HG02642 (cell line): ENCODE results near the gene CACNA1H.
"Not testable (repeated sequence)": the region's sequence is repeated elsewhere in the genome, so short reads cannot be mapped to it uniquely, and the experiment has no call there.

Source experiments
- ATAC-seq: cut with Tn5 transposase; IDR thresholded peaks from one replicate; pipeline ENCODE4 v1.9.1; 2021; ENCODE audit warnings: mild to moderate bottlenecking; ENCODE audit not compliant: unreplicated experiment, poor library complexity

Gene CACNA1H

DNA sequence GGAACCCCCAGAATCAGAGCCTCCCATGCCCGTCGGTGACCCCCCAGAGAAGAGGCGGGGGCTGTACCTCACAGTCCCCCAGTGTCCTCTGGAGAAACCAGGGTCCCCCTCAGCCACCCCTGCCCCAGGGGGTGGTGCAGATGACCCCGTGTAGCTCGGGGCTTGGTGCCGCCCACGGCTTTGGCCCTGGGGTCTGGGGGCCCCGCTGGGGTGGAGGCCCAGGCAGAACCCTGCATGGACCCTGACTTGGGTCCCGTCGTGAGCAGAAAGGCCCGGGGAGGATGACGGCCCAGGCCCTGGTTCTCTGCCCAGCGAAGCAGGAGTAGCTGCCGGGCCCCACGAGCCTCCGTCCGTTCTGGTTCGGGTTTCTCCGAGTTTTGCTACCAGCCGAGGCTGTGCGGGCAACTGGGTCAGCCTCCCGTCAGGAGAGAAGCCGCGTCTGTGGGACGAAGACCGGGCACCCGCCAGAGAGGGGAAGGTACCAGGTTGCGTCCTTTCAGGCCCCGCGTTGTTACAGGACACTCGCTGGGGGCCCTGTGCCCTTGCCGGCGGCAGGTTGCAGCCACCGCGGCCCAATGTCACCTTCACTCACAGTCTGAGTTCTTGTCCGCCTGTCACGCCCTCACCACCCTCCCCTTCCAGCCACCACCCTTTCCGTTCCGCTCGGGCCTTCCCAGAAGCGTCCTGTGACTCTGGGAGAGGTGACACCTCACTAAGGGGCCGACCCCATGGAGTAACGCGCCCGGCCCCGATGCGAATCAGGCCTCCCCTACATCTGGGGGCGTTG lies 68.1 kb downstream of the CACNA1H start:
- no peak for ATAC-seq

DNA sequence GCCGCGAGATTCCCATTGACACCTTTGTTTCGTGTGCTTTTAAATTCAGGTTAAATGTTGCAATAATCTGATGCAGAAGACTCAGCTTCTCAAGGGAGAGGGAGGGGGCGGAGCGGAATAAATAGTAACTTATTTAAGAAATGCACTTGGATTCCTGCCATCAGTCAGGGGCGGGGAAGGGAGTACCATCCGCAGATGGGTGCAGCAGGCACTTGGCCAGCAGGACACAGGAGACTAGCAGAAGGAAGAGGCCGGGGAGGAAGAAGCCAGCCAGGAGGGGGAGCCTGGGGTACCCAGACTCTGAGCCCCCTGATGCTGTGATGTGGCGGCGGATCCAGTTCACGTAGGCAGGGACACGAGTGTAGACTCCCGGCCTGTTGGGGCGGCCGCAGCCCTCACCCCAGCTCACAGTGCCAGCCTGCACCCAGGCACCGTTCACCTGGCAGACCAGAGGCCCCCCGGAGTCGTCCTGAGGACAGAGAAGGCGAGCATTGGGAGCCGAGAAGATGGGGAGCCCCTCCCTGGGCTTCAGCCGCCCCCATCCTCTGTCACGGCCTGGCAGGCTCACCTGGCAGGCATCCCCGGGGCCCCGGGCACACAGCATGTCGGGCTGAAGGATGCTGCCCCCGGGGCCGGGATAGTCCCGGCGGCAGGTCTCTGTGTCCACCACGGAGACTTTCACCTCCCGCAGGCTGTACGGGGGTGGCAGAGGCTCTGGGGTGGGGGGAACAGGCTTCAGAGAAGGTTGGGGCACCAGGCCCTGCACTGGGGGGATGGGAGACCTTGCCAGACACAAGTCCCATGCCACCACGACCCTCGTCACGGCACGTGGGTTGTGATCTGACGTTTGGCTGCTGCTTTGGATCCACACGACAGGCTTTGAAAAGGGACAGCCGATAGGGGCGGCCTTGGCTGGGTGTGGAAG lies 69.0 kb downstream of the CACNA1H start:
- no peak for ATAC-seq

DNA sequence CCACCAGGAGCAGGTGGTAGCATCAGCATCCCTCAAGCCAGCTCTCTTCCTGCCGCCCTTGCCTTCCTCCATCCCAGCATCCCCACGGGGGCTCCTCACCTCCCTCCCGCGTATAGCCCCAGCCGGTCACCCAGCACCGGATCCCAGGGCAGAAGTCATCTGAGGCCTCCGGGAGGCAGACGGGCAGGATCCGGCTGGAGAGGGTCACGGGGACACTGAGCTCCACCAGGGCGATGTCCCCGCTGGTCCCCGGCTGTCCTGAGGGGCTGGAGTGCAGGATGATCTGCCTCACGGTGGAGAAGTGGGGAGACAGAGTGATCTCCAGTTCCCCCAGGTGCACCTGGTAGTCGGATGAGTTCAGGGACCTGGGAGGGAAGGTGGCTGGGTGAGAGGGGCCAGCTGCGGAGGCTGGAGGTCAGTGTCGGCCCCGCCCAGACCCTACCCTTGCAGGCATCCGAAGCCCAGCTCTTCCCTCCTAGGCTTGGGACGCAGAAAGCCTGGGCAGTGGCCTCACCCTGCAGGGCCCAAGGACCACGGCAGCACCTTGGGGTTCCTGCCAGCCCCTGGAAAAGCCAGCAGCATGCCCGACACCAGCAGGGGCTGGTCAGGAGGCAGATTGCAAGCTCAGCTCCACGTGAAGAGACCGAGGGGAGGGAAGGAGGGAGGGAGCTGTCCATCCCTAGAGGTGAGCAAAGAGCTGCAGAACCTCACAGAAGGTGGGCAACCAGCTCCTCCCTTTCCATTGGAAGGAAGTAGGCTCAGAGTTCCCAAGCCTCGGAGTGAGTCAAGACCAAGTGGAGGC lies 69.8 kb downstream of the CACNA1H start:
- no peak for ATAC-seq

DNA sequence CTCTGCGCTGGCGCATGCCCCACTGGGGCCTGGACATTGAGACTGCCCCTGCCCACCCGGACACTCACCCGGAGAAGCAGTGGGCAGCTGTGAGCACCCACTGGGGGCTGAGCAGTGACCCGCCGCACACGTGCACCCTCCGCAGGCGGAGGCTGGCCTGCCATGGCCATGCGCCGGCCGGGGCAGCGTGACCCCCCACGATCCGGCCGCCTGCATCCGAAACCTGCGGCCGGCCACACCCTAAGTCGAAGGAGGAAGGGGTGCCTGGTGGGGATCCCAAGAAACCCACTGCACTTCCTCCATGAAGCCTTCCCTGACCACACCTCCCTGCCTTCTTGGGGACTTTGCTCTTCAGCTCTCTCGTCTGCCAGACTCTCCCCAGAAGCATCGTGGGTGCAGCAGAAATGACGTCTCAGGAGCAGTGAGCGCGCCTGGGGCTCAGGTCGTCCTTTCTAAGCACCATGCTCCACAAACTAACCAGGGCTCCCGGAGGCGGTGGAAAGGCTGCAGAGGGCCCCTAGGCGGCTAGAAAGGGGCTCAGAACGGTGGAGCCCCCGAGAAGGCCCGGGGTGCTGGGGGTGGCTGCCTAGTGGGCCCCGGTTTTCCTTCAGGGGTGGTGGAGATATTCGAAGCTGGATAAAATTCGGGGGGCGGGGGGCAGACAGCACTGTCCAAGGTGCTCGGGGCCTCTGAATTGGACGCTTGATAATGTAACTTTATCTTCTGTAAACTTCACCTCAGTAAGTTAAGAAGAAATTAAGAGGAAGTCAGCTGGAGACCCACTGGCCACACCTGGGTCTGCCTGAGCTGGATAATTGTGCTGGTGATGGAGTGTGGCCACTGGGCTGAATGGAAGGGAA lies 70.7 kb downstream of the CACNA1H start:
- no peak for ATAC-seq

DNA sequence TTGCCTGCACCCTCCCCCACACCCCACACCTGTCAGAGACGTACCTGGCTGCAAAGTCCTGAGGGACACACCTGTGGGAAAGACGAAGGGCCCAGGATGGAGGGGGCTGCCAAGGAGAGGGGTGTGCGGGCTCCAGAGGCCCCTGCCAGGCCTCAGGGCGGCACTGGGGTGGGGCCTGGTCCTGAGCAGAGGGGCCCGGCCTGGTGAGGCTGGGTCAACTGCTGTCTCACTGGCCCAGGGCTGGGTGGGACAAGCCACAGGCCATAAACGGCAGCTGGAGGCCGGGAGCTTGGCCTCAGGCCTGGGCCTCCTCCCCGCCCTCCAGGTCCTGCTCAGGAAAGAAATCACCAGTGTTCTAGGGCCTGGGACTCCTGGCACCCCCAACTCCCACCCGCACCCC lies 71.7 kb downstream of the CACNA1H start:
- ATAC-seq: no peak

DNA sequence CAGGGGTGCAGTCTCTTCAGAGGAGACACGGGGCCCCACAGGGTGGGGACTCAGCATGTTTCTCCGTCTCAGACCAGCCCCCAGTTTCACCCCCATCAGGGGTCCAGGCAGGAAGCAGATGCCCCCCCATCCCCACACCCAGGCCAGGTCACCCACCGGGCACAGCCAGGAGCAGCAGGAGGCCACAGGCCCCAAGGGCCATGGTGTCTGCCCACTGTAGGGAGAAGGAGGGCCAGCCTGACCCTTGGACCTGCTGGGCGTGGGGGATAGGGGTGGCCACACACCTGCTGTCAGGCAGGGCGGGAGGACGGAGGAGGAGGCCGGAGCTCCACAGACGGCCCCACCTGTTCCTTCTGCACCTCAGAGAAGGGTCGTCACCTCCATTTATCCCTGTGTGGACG lies 72.1 kb downstream of the CACNA1H start, which contains the start of gene TPSG1:
TSS of gene TPSG1 (minus strand) at position 218 of the 401 bp plus-strand sequence. CDS start at position 202, 16 bp downstream.
- ATAC-seq: no peak

DNA sequence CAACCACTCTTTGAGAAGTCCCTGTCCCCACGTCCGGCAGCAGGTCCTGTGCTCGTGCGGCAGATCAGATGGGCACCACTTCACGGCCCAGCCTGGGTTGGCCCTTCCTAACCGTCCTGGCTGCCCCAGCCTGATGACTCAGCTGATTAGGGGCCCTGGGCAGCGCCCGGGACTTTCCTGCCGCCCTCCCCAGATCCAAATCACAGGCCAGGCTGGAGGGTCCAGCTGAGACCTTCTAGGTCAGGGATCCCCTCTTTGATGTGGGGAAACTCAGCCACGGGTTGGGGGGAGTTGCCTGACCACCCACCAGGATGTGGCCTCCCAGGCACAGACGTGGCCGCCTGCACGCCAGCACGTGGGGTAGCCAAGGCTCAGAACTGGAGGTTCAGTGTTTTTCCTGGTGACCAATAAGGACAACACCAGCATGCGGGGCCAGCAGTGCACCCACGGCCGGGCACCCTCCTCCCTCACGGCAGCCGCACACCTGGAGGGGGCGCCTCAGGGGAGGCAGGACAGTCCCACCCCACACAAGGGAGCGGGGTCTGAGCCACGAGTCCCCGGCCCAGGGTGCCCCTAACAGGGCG lies 72.9 kb downstream of the CACNA1H start:
- not testable (repeated sequence) for ATAC-seq

DNA sequence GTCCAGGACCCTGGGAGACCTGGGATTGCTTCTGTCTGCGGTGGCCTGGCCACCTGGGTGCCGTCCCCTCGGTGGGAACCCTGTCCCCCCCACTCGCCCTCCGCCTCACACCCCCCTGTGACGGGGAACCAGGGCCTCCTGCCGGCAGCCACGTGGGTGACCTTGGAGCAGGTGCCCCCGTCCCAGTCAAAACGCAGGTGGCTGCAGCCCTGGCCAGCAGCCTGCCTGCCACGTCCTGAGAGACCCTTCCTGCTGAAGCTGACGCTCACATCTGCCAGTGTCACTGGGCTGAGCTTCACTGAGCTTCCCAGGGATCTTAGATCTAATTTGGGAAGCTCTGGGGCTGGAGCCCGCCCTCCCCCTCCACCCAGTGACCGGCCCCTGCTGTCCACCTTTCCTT lies 73.8 kb downstream of the CACNA1H start:
- not testable (repeated sequence) for ATAC-seq

DNA sequence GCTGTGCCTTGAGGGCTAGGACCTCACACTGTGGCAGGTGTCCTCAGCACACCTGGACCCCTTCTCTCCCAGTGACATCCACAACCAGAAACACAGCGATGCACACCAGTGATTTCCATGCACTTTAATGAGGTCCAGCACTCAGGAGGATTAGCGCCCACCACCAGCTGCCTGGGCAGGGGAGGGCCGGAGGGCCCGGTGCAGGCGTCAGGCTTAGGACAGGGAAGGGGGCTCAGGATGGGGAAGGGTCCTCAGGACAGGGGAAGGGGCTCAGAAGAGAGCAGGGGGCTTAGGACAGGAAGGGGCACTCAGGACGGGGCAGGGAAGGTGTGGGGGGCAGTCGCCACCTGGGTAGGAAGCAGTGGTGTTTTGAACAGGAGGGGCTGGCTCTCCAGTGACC lies 75.3 kb downstream of the CACNA1H start:
- ATAC-seq: not testable (repeated sequence)

DNA sequence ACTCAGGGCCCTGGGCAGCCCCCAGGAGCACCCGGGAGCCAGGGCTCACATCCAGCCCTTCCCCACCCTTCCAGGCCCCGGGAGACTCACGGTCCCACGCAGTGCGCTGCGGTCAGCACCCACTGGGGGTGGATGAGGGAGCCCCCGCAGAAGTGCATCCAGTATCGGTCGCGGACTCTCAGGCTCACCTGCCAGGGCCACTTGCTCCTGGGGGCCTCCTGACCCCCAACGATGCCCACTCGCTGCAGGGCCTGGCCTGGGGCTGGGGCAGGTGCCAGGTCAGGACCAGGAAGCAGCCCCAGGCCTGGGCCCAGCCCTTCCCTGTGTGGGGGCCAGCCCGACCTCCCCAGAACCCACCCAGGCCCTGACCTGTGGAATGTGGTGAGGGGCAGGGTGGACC lies 76.6 kb downstream of the CACNA1H start:
- ATAC-seq: not testable (repeated sequence)

DNA sequence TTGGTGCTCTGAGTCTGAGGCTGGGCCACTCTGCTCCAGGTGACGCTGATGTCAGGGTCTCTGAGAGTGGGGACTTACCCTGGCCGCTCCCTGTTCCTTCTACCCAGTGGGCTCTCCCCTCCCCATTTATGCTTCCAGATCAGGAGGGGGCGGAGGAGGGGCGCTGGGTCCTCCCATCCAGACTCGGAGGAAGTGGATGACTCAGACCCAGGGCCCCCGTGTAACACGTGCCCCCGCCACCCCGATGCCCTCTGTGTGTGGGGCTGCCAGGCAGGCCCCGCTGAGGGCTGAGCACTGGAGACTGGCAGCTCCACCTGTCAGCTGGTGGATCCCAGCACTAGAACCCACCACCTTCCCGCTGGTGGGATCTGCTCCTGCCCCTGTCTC lies 77.2 kb downstream of the CACNA1H start, which contains the start of gene TPSB2:
TSS of gene TPSB2 (minus strand) at position 101 of the 387 bp plus-strand sequence. CDS start 233 bp downstream, outside the sequence.
- ATAC-seq: not testable (repeated sequence)

DNA sequence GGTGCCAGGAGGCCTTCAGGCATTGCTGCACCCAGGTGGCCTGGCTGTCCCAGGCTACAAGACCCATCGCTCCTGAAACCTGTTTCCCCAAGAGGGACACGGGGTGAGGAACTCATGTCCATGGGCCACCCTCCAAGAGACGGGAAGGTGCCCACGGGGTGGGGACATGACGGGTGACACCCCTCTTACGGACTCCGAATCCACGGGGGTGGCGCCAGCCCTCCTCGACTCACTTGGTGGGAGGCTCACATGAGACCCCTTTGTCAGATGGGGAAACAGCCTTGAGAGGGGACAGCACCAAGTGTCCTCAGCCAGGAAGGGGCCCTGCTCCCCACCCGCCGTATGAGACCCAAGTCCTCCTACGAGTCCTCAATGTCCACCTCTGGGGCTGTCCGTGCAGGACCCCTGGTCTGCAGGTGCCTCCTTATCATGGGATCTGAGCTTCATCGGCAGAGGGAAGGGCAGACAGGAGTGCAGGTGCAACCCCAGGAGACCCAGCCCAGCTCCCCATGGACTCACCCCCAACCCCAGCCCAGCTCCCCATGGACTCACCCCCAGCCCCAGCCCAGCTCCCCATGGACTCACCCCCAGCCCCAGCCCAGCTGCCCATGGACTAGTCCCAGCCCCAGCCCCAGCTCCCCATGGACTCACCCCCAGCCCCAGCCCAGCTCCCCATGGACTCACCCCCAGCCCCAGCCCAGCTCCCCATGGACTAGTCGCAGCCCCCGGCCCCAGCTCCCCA lies 77.7 kb downstream of the CACNA1H start:
- ATAC-seq: not testable (repeated sequence)

DNA sequence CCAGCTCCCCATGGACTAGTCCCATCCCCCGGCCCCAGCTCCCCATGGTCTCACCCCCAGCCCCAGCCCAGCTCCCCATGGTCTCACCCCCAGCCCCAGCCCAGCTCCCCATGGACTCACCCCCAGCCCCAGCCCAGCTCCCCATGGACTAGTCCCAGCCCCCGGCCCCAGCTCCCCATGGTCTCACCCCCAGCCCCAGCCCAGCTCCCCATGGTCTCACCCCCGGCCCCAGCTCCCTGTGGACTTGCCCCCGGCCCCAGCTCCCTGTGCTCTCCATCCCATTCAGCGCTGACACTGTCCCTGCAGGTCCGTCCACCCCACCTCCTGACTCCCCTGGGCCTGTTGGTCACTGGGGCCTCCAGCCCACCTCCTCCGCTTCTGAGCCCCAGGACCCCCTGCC lies 78.4 kb downstream of the CACNA1H start:
- not testable (repeated sequence) for ATAC-seq

DNA sequence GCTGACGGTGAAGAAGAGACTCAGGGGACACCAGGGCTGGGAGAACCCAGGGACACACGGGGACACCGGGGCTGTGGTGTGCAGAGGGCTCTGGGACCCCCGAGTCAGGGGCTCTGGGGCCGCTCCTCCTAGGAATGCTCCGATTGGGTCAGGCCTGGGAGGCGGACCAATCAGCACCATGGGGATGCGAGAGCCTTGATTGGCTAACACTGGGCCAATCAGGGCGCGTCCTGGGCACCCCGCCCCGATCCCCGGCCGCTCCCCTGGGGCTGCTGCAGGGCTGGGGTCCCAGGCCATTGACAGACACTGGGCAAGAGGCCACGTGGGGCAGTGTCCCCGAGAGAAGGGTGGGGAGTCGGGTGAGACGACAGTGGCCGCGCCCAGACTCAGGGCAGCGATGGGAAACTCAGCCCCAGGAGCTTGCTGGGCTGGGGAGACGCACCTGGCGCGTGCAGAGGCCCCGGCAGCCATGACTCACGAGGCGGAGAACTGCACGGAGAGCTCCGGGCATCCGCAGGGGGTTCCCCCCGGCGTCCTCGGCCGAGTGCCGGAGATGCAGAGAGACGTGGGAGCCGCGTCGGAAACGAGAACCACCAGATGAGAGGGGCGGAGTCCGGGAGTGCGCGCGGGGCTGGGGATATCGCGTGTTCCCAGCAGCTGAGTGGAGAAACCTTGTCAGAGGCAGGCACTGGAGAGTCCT lies 79.3 kb downstream of the CACNA1H start:
- ATAC-seq: not testable (repeated sequence)

DNA sequence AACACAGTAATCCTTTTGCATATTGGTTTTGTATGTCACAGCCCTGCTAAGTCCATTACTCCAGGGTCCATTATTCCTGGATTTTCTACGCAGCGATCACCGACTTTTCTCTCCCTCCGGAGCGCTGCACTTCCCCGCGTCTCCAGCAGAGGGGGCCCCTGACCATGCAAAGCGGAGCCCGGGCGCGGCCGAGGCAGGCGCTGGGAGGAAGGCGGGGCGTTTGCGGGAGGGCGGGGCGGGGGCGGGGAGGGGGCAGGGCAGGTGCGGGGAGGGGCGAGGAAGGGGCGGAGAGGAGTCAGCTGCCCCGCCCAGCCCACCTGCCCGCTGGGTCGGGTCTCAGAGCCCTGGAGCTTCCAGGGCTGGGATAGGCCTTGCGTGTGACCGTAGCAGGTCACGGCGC lies 83.8 kb downstream of the CACNA1H start:
- ATAC-seq: not testable (repeated sequence)

DNA sequence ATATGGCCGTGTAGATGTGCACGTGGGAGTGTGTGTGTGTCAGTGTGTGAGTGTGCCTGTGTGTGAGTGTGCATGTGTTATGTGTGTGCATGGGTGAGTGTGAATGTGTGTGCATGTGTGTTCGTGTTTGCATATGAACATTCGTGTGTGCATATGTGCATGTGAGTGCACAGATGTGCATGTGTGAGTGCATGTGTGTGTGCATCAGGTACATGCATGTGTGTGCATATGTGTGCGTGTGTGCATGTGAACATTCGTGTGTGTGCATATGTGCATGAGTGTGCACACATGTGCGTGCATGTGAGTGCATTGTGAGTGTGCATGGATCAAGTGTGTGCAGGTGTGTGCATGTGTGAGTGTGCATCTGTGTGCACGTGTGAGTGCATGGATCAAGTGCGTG lies 85.1 kb downstream of the CACNA1H start:
- ATAC-seq: no peak

DNA sequence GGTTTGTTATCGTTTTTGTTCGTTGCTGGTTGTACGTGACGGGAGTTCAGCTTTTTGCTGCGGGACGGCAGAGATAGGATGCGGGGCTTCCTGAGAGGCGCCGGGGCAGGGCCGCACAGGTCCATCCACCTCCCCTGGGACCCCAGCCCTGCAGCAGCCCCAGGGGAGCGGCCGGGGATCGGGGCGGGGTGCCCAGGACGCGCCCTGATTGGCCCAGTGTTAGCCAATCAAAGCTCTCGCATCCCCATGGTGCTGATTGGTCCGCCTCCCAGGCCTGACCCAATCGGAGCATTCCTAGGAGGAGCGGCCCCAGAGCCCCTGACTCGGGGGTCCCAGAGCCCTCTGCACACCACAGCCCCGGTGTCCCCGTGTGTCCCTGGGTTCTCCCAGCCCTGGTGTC lies 86.0 kb downstream of the CACNA1H start:
- ATAC-seq: not testable (repeated sequence)

DNA sequence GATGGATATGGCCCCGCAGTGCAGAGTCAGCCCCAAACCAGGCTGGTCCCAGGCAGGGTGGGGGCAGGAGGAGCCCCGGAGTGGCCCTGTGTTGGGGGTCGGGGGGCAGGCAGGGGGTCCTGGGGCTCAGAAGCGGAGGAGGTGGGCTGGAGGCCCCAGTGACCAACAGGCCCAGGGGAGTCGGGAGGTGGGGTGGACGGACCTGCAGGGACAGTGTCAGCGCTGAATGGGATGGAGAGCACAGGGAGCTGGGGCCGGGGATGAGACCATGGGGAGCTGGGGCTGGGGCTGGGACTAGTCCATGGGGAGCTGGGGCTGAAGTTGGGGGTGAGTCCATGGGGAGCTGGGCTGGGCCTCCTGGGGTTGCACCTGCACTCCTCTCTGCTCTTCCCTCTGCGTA lies 86.7 kb downstream of the CACNA1H start:
- ATAC-seq: not testable (repeated sequence)
